Mesenchymal stem cell (in vitro differentiated cells and primary cell): ENCODE data around the gene EPB41.
"Not testable (repeated sequence)": the region's sequence is repeated elsewhere in the genome, so short reads cannot be mapped to it uniquely, and the experiment has no call there.

Source experiments
- DNase-seq: peaks from one replicate; pipeline ENCODE4 v3.0.0-alpha.2; 2013
- H2AFZ ChIP-seq: one replicate; pipeline ENCODE4 v1.6.1; 2013; ENCODE audit warnings: low read depth, mild to moderate bottlenecking, control low read depth, inconsistent platforms, low read length, moderate library complexity
- H2AK5ac ChIP-seq: 2 replicates; pipeline ENCODE4 v1.6.1; 2013; ENCODE audit warnings: low read length, moderate library complexity, mild to moderate bottlenecking, inconsistent platforms; ENCODE audit not compliant: severe bottlenecking
- H2BK120ac ChIP-seq: one replicate; pipeline ENCODE4 v1.6.1; 2013; ENCODE audit warnings: low read depth, mild to moderate bottlenecking, inconsistent platforms, low read length, moderate library complexity
- H2BK12ac ChIP-seq, 2 experiments: one replicate each; pipeline ENCODE4 v1.6.1; 2013; ENCODE audit warnings: inconsistent platforms in 2 of 2, low read length in 2 of 2, mild to moderate bottlenecking in 2 of 2, moderate library complexity in 2 of 2, control low read depth in 1 of 2
- H2BK15ac ChIP-seq: one replicate; pipeline ENCODE4 v1.6.1; 2013; ENCODE audit warnings: mild to moderate bottlenecking, low read depth, inconsistent platforms; ENCODE audit not compliant: poor library complexity, severe bottlenecking
- H2BK5ac ChIP-seq: 2 replicates; pipeline ENCODE4 v1.6.1; 2013; ENCODE audit warnings: low read depth, mild to moderate bottlenecking, low read length, control low read depth, inconsistent platforms; ENCODE audit not compliant: poor library complexity, severe bottlenecking
- H3K14ac ChIP-seq, 2 experiments: one replicate each; pipeline ENCODE4 v1.6.1; 2013; ENCODE audit warnings: inconsistent platforms in 2 of 2, low read length in 2 of 2, control low read depth in 1 of 2, mild to moderate bottlenecking in 1 of 2, moderate library complexity in 1 of 2
- H3K18ac ChIP-seq, 2 experiments: one replicate each; pipeline ENCODE4 v1.6.1; 2013; ENCODE audit warnings: inconsistent platforms in 2 of 2, low read length in 2 of 2, control low read depth in 1 of 2, low read depth in 1 of 2, mild to moderate bottlenecking in 1 of 2
- H3K23ac ChIP-seq, 2 experiments: one replicate each; pipeline ENCODE4 v1.6.1; 2013; ENCODE audit warnings: inconsistent platforms in 2 of 2, low read length in 2 of 2, mild to moderate bottlenecking in 2 of 2, moderate library complexity in 2 of 2, control low read depth in 1 of 2
- H3K27ac ChIP-seq: 2 replicates; pipeline ENCODE4 v1.5.1; 2013; ENCODE audit warnings: mild to moderate bottlenecking, moderate library complexity, low read length, control low read depth, inconsistent platforms; ENCODE audit not compliant: poor library complexity, severe bottlenecking
- H3K27me3 ChIP-seq, 2 experiments: 2 replicates each; pipeline versions ENCODE4 v1.6.1 to v1.7.0; 2013; ENCODE audit warnings: low read length in 2 of 2, mild to moderate bottlenecking in 2 of 2, moderate library complexity in 2 of 2, control low read depth in 1 of 2, inconsistent platforms in 1 of 2; ENCODE audit not compliant: control insufficient read depth in 1 of 2, insufficient read depth in 1 of 2
- H3K36me3 ChIP-seq, 2 experiments: 2 replicates each; pipeline versions ENCODE4 v1.6.1 to v1.7.0; 2013; ENCODE audit warnings: low read length in 2 of 2, control low read depth in 1 of 2, inconsistent platforms in 1 of 2, low read depth in 1 of 2, mild to moderate bottlenecking in 1 of 2; ENCODE audit not compliant: insufficient read depth in 2 of 2, control insufficient read depth in 1 of 2
- H3K4ac ChIP-seq, 2 experiments: one replicate each; pipeline ENCODE4 v1.6.1; 2013; ENCODE audit warnings: inconsistent platforms in 2 of 2, low read length in 2 of 2, mild to moderate bottlenecking in 2 of 2, moderate library complexity in 2 of 2, control low read depth in 1 of 2, low read depth in 1 of 2
- H3K4me1 ChIP-seq: 2 replicates; pipeline ENCODE4 v1.6.1; 2013; ENCODE audit warnings: low read depth, low read length, control low read depth; ENCODE audit not compliant: control insufficient read depth, insufficient read depth
- H3K4me2 ChIP-seq: 2 replicates; pipeline ENCODE4 v1.6.1; 2013; ENCODE audit warnings: low read length, mild to moderate bottlenecking, inconsistent platforms; ENCODE audit not compliant: poor library complexity, severe bottlenecking
- H3K4me3 ChIP-seq, 2 experiments: 2 replicates each; pipeline versions ENCODE4 v1.5.1 to v1.7.0; 2013; ENCODE audit warnings: low read length in 2 of 2, mild to moderate bottlenecking in 2 of 2, control low read depth in 1 of 2, low read depth in 1 of 2; ENCODE audit not compliant: insufficient read depth in 1 of 2
- H3K79me1 ChIP-seq: replicated peaks from 2 replicates; pipeline ENCODE4 v1.6.1; 2013; ENCODE audit warnings: mild to moderate bottlenecking, control low read depth, low read length, inconsistent platforms; ENCODE audit not compliant: poor library complexity, severe bottlenecking
- H3K9ac ChIP-seq: 2 replicates; pipeline ENCODE4 v1.7.0; 2013; ENCODE audit warnings: mild to moderate bottlenecking, low read length, moderate library complexity
- H3K9me3 ChIP-seq: 2 replicates; pipeline ENCODE4 v1.7.0; 2013; ENCODE audit warnings: mild to moderate bottlenecking, low read length; ENCODE audit not compliant: control insufficient read depth
- H4K8ac ChIP-seq: one replicate; pipeline ENCODE4 v1.6.1; 2013; ENCODE audit warnings: inconsistent platforms, mild to moderate bottlenecking, low read length, moderate library complexity
- H4K91ac ChIP-seq: one replicate; pipeline ENCODE4 v1.6.1; 2013; ENCODE audit warnings: mild to moderate bottlenecking, low read length, inconsistent platforms
- WGBS: methylation state at CpG from one replicate; pipeline ENCODE4 v1.1.7; 2013; ENCODE audit warnings: mixed read lengths; 5-methylcytosine and 5-hydroxymethylcytosine counted together

Gene EPB41

GRCh38 chr1:29090937-29091618, 176.7 kb downstream of the EPB41 start:
- no peak overlapping the region for H2BK120ac ChIP-seq
- no peaks in the 10 kb centered on the region for H3K36me3 ChIP-seq
- H3K18ac ChIP-seq = no peak overlapping the region
- H2BK12ac ChIP-seq = no peak overlapping the region
- H2AK5ac ChIP-seq = no peak overlapping the region
- H3K9me3 ChIP-seq = no peaks in the 10 kb centered on the region
- H2AFZ ChIP-seq = no peak overlapping the region
- no peak overlapping the region for H3K4ac ChIP-seq
- H2BK15ac ChIP-seq = no peak overlapping the region
- H3K4me3 ChIP-seq = no peak overlapping the region
- no peak overlapping the region for H2BK5ac ChIP-seq
- no peak overlapping the region for H3K23ac ChIP-seq
- no peaks in the 10 kb centered on the region for H3K79me1 ChIP-seq
- no peak overlapping the region for H4K8ac ChIP-seq
- H3K14ac ChIP-seq = no peak overlapping the region
- no peak for DNase-seq
- no peak overlapping the region for H3K9ac ChIP-seq
- H3K4me1 ChIP-seq = peaks cover 3% of the 10 kb centered on the region
- no peak overlapping the region for H3K27ac ChIP-seq
- no peak overlapping the region for H3K4me2 ChIP-seq
- no peaks in the 10 kb centered on the region for H3K27me3 ChIP-seq
- no peak overlapping the region for H4K91ac ChIP-seq

GRCh38 chr1:29092704-29093103, 178.3 kb downstream of the EPB41 start:
- not testable (repeated sequence) for H4K8ac ChIP-seq, H4K91ac ChIP-seq, H3K36me3 ChIP-seq, H3K27ac ChIP-seq, H3K14ac ChIP-seq, H3K27me3 ChIP-seq, H2AK5ac ChIP-seq, H2AFZ ChIP-seq, H3K9ac ChIP-seq, H2BK120ac ChIP-seq, H3K9me3 ChIP-seq, DNase-seq, H3K4me3 ChIP-seq, H3K4me2 ChIP-seq, H2BK5ac ChIP-seq, H3K18ac ChIP-seq, H3K79me1 ChIP-seq, H3K23ac ChIP-seq, H3K4ac ChIP-seq, H2BK12ac ChIP-seq, H2BK15ac ChIP-seq, H3K4me1 ChIP-seq
- 86% methylated on average over 1 of the region's 5 CpGs for WGBS

- DNase-seq = no peak
- WGBS = 71% methylated on average over 1 of the region's 3 CpGs
- Histone ChIP-seq H2BK5ac (no peak overlapping the region), H4K8ac (no peak overlapping the region), H3K9me3 (no peaks in the 10 kb centered on the region), H2AK5ac (no peak overlapping the region), H2AFZ (no peak overlapping the region), H3K36me3 (no peaks in the 10 kb centered on the region), H3K27ac (no peak overlapping the region), H4K91ac (no peak overlapping the region), H3K4ac (no peak overlapping the region), H3K9ac (no peak overlapping the region), H3K4me1 (peaks cover 3% of the 10 kb centered on the region), H2BK15ac (no peak overlapping the region), H3K27me3 (no peaks in the 10 kb centered on the region), H3K18ac (no peak overlapping the region), H3K23ac (no peak overlapping the region), H3K4me3 (no peak overlapping the region), H3K79me1 (no peaks in the 10 kb centered on the region), H2BK12ac (no peak overlapping the region), H3K14ac (no peak overlapping the region), H3K4me2 (no peak overlapping the region), H2BK120ac (no peak overlapping the region)
Measured at GRCh38 chr1:29094433-29094832, 180.1 kb downstream of the EPB41 start.

- no peak overlapping the region for H4K91ac ChIP-seq
- H3K4ac ChIP-seq = no peak overlapping the region
- no peak overlapping the region for H3K4me2 ChIP-seq
- H3K18ac ChIP-seq = no peak overlapping the region
- no peak overlapping the region for H4K8ac ChIP-seq
- no peak for DNase-seq
- no peak overlapping the region for H2AK5ac ChIP-seq
- no peaks in the 10 kb centered on the region for H3K27me3 ChIP-seq
- H3K23ac ChIP-seq = no peak overlapping the region
- no peak overlapping the region for H3K4me3 ChIP-seq
- no peak overlapping the region for H2BK5ac ChIP-seq
- no peaks in the 10 kb centered on the region for H3K9me3 ChIP-seq
- no peak overlapping the region for H2AFZ ChIP-seq
- 100% methylated on average over 1 of the region's 1 CpG for WGBS
- H3K27ac ChIP-seq = no peak overlapping the region
- H2BK120ac ChIP-seq = no peak overlapping the region
- no peak overlapping the region for H2BK12ac ChIP-seq
- H3K36me3 ChIP-seq = no peaks in the 10 kb centered on the region
- H3K9ac ChIP-seq = no peak overlapping the region
- no peak overlapping the region for H3K14ac ChIP-seq
- H3K4me1 ChIP-seq = peaks cover 3% of the 10 kb centered on the region
- no peak overlapping the region for H2BK15ac ChIP-seq
- no peaks in the 10 kb centered on the region for H3K79me1 ChIP-seq
Measured at GRCh38 chr1:29094954-29095353, 180.6 kb downstream of the EPB41 start.
